ENCODE data around the gene INAFM1.
"Not testable (repeated sequence)": the region's sequence is repeated elsewhere in the genome, so short reads cannot be mapped to it uniquely, and the experiment has no call there.

INAFM1 gene

GRCh38 chr19:47241919-47242577 lies 32.6 kb upstream of the INAFM1 start:
- no peak for DNase-seq

GRCh38 chr19:47243364-47243775 lies 31.3 kb upstream of the INAFM1 start:
- DNase-seq, result no peak

GRCh38 chr19:47243776-47244547 lies 30.7 kb upstream of the INAFM1 start:
- peak; percentile 95 for DNase-seq

- peak; percentile 82 for DNase-seq
Measured at GRCh38 chr19:47247308-47247990, 27.2 kb upstream of the INAFM1 start.

- not testable (repeated sequence) for DNase-seq
Measured at GRCh38 chr19:47253016-47253415, 21.7 kb upstream of the INAFM1 start.

GRCh38 chr19:47253467-47253881 lies 21.2 kb upstream of the INAFM1 start:
- DNase-seq, result no peak

- DNase-seq, result no peak
Measured at GRCh38 chr19:47253970-47254369, 20.7 kb upstream of the INAFM1 start.

GRCh38 chr19:47255879-47256692 lies 18.6 kb upstream of the INAFM1 start, which contains the start of gene CCDC9:
Gene CCDC9 (plus strand): TSS chr19:47256525. CDS start chr19:47258401, 1,876 bp downstream.
- DNase-seq, result no peak

GRCh38 chr19:47256693-47257410 lies 17.8 kb upstream of the INAFM1 start:
- peak; percentile 99 for DNase-seq

GRCh38 chr19:47257411-47258169 lies 17.1 kb upstream of the INAFM1 start:
- no peak for DNase-seq

- DNase-seq, result no peak
Measured at GRCh38 chr19:47258434-47258833, 16.3 kb upstream of the INAFM1 start.

- DNase-seq, result no peak
Measured at GRCh38 chr19:47258895-47259555, 15.7 kb upstream of the INAFM1 start.

GRCh38 chr19:47260476-47260875 lies 14.2 kb upstream of the INAFM1 start:
- DNase-seq, result no peak

- not testable (repeated sequence) for DNase-seq
Measured at GRCh38 chr19:47261946-47262793, 12.5 kb upstream of the INAFM1 start.

- DNase-seq, result no peak
Measured at GRCh38 chr19:47264629-47265028, 10.1 kb upstream of the INAFM1 start.

- DNase-seq, result no peak
Measured at GRCh38 chr19:47266401-47266941, 8.2 kb upstream of the INAFM1 start.

- no peak for DNase-seq
Measured at GRCh38 chr19:47267350-47267759, 7.3 kb upstream of the INAFM1 start.

GRCh38 chr19:47268028-47268427 lies 6.7 kb upstream of the INAFM1 start:
- DNase-seq, result no peak

GRCh38 chr19:47269596-47269995 lies 5.1 kb upstream of the INAFM1 start:
- DNase-seq, result no peak

Measured in activated T-cell treated with anti-CD3 and anti-CD28 coated beads, Interleukin-2, amount 50 U/mL, for 1 hour (primary cell).